Endometrial microvascular endothelial cells (primary cell): ENCODE results near the gene RRAGD. TPM values are rescaled to one million over a fixed set of nuclear protein-coding genes. Genes with fewer than 3 reads are reported as not detected.

Experiments used
- in situ Hi-C: cut with HindIII; loops from 2 replicates; pipeline ENCODE4 v1.10.0; 2017; ENCODE audit warnings: low sequenced_read_pairs, low pct_unique_long_range_greater_than_20kb; ENCODE audit errors: inconsistent ontology term
- total RNA-seq: library from RNA; depleted of rRNA; stranded (reverse); fragments of >200 nt; gene quantifications from one replicate; pipeline ENCODE4 v1.2.3, GENCODE V29; 2015; ENCODE audit errors: inconsistent ontology term

Gene RRAGD
- total RNA-seq, 1 donor from 2014 or later = not detected

DNA sequence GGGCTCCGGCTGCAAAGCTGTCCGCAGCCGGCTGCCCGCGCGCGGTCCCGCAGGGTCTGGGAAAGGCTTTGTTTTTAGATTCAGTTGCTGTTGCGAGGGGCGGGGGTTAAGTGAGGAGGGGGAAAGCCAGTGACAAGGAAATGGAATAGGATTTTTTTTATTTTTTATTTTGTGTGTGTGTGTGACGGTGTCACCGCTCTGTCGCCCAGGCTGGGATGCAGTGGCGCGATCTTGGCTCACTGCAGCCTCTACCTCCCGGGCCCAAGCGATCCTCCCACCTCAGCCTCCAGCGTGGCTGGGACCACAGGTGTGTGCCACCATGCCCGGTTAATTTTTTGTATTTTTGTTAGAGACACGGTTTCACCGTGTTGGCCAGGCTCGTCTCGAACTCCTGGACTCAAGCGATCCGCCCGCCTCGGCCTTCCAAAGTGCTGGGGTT is 58.9 kb downstream of the RRAGD start:
- in situ Hi-C loops = loop anchor here (25.0 kb wide), 1 partner anchor 391 kb away; the partner anchor contains the start of gene RNGTT

DNA sequence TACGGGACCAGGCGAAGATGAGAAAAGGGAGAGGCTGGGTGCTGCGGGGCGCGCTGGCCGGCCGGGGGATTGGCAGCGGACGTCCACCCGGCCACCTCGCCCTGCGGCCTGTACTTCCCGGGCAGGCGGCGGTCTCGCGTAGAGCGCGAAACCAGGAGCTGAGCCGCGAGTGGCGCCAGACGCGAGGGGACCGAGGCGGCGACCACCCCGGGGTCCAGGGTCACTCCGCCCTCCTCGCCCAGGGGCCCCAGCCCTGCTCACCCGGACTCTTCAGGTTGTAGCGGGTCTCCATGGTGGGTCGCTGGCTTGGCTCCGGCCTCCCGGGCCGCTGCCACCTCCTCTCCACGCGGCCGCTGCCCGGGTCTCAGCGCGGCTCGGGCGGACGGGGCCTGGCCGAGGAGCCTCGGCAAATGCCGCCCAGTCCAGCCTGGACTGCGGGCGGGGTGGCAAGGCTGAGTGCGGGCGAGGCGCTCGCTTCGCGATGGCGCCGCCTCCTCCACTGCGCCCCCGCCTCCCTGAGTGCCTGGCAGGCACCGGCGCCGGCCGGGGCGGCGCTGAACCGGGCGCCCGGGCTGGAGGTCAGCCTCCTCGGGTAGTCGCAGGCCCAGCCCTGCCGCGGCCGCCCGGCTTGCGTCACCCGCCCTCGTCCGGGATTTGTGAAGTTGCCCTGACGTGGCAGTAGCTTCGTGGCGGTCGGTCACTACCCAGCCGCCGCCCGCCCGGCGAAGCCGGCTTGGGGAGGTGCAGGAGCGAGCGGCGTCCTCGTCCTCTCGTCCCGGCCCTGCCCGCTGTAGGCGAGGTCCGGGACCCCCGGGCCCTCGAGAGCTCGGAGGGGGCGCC is 59.6 kb downstream of the RRAGD start, which contains the start of gene UBE2J1:
TSS of gene UBE2J1 (minus strand) at position 445 of the 840 bp plus-strand sequence. CDS start at position 292, 153 bp downstream.
- in situ Hi-C loops = loop anchor here (25.0 kb wide), 1 partner anchor 390 kb away; the partner anchor contains the start of gene RNGTT

DNA sequence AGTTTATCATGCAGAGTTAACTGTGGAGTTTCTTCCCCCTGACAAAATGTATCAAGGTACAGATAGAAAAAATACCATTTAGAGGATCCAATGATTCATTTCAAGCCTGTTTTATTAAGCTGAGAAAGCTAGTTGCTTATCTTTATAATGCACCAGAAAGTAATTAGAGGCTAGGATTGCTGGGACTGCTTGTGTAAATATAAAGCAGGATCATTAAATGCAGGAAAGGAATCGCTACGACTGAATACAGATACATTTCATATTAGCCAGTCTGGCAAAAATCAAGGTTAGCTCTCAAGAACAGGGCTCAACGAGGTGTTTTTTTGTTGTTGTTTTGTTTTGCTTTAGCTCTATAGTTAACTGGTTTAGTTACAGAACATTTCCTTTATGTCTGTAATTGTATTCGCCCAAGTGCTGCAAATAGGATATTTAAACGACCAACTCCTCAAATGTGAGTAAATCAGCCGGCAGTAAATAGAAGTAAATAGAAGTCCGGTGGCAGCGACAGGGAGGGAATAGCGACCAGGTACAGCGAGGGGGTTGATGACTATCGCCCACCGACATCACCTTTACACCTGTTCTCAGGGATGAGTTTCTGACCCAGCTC is 60.3 kb downstream of the RRAGD start:
- in situ Hi-C loops = loop anchor here (25.0 kb wide), 1 partner anchor 389 kb away; the partner anchor contains the start of gene RNGTT

DNA sequence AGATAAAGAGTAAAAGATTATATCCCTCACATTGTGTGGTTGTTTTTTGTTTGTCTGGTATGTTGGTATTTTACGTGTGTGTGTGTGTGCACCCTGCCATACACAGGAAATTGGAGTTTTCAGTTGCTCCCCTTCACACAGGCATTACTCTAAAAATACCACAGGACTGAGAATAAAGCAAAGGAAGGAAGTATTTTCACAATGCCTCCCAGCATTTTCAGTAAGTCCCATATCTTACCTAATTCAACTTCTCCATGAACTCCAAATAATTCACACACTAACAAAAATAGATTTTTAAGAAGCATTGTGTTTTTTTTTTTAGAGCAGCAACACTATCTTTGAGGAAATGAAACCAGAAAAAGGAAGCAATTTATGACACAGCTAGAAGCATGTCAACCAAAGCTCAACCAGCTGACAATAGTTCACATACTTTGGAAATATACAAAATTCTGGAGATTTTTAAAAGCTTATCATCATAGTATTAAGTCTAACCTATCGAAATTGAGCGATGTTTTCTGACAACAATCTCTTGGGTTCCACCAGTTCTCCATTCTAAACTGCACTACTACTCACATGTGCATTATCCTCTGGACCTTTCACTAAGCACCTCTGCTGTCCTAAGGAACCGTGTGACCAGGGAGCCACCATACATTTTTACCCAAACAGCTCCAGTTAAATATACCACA is 61.6 kb downstream of the RRAGD start:
- in situ Hi-C loops = loop anchor here (25.0 kb wide), 1 partner anchor 388 kb away; the partner anchor contains the start of gene RNGTT

DNA sequence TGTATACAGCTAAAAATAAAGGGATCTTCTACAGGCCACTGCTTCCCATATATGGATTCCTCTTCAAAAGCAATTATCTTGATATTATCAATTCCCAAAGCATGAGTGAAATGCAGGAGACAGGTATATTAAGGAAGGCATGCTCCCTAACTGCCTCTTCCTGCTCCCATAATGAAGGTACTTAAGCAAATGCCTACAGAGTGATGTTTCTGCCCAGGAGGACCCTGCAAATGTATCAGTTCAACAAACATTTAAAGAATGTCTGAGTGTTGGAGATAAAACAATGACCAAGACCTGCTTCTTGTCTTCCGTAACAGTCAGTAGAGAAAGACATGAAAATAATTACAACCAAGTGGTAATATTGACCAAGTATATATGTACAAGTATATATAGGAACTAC is 63.7 kb downstream of the RRAGD start:
- in situ Hi-C loops = no loop called here

DNA sequence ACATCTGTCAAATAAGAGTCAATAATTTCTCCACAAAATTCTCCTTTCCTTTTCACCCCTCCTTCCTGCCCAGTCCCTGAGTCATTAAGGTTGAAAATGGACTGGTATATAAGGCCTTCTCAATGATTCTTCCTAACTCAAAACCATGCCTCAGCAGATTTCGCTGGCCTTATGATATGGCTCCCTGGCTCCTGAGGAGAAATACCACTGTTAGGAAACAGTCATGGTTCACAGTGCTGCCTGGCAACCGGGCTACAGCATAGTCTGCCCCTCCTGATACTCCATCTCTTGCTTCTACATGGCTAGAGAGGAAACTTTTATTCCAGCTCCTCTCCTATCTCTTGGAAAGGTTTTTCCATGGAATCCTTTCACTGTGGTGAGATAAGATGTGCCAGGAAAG is 64.2 kb downstream of the RRAGD start:
- in situ Hi-C loops = no loop called here

DNA sequence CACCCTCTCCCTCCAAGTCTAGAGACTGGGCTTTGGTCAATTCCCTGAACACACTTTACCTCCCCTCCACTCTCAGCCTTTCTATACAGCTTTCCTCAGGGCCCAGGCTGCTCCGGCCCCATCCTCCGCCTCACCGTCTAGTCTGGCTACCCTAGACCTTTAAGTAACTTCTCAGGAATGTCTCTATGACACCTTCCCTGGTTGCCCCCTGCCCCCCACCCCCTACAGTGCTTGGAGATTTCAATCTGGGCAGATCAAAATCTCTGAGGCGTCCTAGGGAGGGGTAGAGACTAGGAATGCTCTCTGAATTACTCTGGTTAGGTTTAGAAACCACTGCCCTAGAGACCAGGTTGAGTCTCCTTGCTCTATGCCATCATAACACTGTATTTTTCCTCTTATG is 65.6 kb downstream of the RRAGD start:
- in situ Hi-C loops = no loop called here

DNA sequence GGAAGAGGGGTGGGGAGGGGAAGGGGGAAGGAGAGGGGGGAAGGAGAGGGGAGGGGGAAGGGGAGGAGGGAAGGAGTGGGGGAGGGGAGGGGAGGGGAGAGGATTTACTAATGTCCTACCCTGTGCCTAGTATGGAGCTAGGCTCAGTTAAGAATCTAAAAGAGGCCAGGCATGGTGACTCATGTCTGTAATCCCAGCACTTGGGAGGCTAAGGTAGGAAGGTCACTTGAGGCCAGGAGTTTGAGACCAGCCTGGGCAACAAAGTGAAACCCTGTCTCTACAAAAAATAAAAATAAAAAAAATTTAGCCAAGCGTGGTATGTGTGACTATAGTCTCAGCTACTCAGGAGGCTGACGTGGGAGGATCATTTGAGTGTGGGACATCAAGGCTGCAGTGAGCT is 72.5 kb downstream of the RRAGD start:
- in situ Hi-C loops = no loop called here

DNA sequence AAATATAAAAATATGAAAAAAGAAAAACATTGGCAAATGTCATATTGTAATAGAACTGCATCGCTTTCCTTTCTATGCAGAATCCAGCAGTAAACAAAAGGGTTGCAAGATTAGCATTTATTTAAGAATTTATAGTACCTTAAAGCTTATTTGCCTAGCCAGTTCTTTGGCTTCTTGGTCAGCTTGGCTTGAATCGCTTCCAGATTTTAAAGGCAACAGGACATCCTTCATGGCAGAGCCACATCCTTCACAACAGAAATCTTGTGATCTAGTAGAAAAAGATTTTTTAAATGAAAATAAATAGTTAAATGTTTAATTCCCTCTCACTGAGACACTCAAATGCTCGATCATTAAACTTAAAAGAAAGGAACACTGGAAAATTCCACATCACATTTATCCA is 76.9 kb downstream of the RRAGD start:
- in situ Hi-C loops = no loop called here

DNA sequence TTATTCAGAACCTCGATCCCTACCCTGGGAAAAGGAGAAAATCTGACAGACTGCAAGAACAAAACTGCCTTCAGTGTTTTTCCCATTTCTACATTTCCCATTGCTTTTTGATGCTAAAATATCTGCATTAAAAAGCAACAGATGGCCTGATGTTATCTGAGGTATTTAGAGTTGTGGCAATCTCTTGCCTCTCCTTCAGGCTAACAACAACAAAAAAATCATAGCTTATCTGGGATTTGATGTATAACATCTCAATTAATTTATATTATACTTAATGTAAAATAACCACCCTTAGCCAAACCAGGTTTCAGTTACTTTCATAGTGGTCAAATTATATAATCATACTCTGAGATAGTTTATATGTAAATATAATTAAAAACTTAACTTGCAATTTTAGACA is 81.2 kb downstream of the RRAGD start:
- in situ Hi-C loops = no loop called here

DNA sequence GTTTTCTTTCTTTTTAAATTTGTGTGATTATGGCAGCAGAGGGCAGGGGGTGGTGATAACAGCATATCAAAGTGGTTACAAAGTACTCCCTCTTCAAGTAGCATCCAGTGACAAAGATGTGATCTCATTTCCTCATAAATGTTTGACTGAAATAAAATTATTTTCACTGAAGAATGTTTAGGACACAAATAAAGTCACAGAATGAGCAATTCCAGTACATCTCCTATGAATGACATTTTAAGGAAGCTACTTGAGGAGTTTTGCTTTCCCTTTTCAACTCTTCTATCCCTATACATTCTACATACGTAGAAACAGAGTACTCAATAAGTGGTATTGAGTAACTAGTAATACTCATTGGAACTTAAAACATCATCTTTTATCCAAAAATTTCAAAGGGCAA is 83.1 kb downstream of the RRAGD start:
- in situ Hi-C loops = no loop called here

DNA sequence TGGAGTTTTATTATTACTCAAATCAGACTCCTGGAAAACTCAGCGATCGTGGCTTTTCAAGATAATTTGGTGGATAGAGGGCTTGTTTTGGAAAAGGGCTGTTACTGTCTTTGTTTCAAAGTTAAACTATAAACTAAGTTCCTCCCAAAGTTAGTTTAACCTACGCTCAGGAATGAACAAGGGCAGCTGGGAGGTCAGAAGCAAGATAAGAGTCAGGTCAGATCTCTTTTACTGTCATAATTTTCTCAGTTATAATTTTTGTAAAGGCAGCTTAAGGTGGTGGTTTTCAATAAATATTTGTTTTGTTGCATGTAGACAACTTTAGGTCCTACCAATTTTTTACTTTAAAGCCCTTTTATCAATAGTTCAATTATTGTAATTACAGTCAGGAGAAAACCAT is 87.8 kb downstream of the RRAGD start:
- in situ Hi-C loops = no loop called here

DNA sequence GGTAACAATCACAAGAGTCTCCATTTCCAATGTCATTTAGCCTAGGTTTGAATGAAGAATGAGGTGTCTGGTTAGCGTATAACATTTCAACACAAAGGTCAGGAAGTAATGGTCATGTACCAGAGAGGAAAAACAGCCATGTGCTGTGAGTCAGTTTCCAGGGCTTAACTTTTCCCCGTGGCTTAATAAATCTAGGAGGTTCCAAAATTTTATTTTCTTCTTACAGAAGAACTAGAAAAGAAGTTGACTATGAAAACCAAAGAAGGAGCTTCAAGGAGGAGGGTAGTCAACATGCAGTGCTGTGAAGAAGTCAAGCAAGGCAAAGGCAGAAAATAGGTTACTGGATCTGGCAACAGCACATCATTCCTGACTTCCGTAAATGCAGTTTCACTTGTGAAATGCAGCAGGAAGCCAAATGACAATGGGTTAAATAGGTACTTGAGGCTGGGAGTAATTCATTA is 88.5 kb downstream of the RRAGD start:
- in situ Hi-C loops = no loop called here

DNA sequence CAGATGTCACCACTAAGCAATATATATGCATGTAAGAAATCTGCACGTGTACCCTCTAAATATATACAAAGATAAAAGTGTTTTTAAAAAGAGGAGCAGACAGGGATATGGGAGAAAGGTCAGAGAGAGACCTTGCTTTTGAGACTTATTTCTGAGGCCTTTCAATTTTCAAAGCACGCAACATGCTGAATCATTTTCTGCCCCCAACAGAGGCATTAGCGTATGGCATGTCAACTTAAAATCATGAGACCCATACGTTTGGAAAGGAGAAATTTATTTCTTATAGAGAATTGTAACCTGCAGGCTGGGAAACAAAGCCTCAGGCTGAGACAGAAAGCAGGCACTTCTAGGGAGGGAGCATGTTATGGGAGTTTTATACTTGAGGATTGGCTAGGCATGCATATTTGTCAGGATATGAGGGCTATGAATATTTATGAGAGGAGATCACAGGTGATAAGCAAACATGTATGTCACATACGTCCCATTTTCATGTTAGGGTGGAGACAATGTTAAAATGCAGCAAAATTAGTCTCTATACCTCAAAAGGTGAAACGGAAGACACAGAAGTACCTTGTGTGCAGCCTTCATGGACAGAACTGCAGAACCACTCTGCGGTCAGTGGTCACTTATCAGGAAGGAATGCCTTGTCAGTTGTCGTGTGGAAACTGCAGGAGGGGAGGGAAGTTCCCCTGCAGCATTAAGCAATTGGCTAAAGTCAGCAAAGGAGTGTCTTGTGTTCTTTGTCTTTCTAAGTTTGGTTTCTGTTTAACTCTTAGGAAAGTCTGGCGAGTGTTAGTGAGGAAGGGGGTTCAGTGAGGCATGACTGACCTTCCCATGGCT is 90.7 kb downstream of the RRAGD start:
- in situ Hi-C loops = no loop called here

DNA sequence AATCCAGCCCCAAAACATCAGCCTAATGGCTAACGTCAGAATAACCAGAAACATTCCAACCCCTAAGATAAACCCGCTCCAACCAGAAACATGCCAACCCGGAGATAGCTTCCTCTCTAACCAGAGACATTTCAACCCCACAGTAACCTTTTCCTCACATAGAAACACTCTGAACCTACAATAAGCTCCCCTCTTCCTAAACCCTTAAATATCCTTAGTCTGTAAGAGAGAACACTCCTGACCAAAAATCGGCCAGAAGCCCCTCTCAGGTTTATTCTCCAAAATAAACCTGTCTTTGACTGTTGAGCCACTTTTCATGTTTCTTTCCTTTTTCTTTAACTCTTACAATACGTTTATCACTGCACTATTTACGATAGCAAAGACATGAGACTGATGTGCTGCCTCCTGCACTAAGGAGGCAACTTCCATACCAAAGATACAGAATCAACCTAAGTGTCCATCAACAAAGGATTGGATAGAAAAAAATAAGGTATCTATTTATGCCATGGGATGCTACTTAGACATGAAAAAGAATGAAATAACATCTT is 92.0 kb downstream of the RRAGD start:
- in situ Hi-C loops = no loop called here

DNA sequence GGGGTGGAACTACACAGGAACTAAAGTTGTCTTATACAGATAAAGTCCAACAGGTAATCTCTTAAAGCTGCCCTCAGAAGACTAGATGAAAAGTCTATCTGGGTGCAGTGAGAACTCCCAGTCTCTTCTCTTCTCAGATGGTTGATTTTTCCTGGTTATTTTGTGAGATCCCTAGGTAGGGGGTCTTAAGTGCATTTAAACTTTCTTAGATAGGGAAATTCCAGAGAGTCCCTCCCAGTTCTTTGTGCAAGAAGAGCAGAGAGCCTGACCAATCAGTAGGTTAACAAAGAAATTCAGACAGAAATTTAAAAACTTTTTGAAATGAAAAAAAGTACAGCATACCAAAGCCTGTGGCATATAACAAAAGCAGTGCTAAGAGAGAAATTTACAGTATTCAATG is 95.0 kb downstream of the RRAGD start:
- in situ Hi-C loops = no loop called here

DNA sequence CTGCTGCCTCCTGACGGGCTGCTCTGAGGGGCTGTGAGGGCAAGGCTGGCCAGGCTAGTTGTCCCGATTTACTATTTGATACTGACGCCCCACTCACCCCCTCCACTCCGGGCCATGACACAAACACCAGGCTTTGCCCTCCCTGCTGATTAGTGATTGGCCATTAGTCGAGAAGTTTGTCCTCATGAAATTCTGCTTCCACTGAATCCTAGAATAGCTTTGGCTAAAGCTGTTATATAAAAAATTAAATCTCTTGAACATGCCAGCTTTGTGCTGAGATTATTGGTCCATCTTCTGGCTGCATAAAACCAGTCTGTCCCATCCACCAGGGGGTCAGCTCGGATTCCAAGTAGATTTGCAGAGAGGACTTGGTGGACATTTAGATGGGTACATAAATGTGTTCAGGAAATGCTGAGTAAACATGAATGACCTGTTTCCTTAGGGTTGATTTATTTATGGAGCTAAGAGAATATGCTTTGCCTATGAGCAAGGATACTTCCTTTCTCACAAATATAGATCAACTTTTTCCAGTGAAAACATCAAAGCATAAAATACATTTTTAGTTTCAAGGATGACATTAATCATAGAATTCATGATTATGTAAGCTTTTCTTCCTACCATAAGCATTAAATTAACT is 96.7 kb downstream of the RRAGD start, which contains the start of gene GABRR2:
TSS of gene GABRR2 (minus strand) at position 51 of the 637 bp plus-strand sequence. CDS start 134 bp downstream, outside the sequence.
- in situ Hi-C loops = no loop called here

DNA sequence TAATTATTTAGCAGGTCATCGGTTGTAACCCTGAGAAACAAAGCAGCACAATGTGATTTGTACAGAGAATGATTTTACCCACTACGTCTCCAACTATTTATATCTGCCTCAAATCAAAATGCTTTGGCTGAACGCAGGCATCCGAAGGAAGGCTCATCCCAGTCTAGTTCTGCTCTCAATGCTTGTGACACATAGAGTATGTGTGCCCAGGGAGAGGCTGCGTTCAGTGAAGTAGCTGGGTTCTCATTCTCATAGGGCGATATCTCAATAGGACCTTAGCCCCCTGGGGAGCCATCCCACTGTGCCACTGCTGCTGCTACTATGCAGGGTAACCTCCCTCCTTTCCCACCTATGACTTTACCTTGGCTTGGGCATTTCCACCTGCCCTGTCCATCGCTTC is 97.4 kb downstream of the RRAGD start:
- in situ Hi-C loops = no loop called here
